Ovary (tissue), 9 donors: ENCODE data around the gene KCND3. TPM values are rescaled to one million over a fixed set of nuclear protein-coding genes. Genes with fewer than 3 reads are reported as not detected.

ENCODE experiments used
- DNase-seq, 5 donors: peaks; one replicate each; pipeline ENCODE4 v3.0.0-alpha.2; 2019 to 2020
- H3K27ac ChIP-seq, 2 donors: fragments of 200-600 bp; one replicate each; pipeline versions ENCODE4 v1.5.1 to v1.8.0; 2019 to 2022
- H3K27me3 ChIP-seq: fragments of 200-600 bp; one replicate; pipeline ENCODE4 v1.8.0; 2022
- H3K36me3 ChIP-seq: fragments of 200-600 bp; sonication (generic); one replicate; pipeline ENCODE4 v1.5.1; 2019
- H3K4me1 ChIP-seq: one replicate; pipeline ENCODE4 v1.8.1; 2013; ENCODE audit warnings: mild to moderate bottlenecking, moderate library complexity; ENCODE audit not compliant: insufficient read depth
- H3K4me3 ChIP-seq: fragments of 200-600 bp; sonication (generic); one replicate; pipeline ENCODE4 v1.5.1; 2017
- H3K9me3 ChIP-seq, 2 donors: fragments of 200-600 bp in 1 of 2; sonication (generic) in 1 of 2; one replicate each; pipeline versions ENCODE4 v1.5.1 to v1.8.1; 2013 to 2019; ENCODE audit warnings: mild to moderate bottlenecking in 1 of 2, moderate library complexity in 1 of 2
- EP300 ChIP-seq: sonication (generic); formaldehyde crosslinking; IDR thresholded peaks from one replicate; pipeline ENCODE4 v1.6.1; 2017; ENCODE audit warnings: antibody characterized with exemption
- POLR2A ChIP-seq: fragments of 450-650 bp; IDR thresholded peaks from one replicate; pipeline ENCODE4 v1.6.1; 2017; ENCODE audit warnings: antibody characterized with exemption, mild to moderate bottlenecking, moderate library complexity
- WGBS, 3 donors: extraction: QIAGEN DNeasy Blood & Tissue Kit in 1 of 3; methylation state at CpG; one replicate each; pipeline versions ENCODE4 v1.1.5 to v1.1.7; 2013 to 2017; 5-methylcytosine and 5-hydroxymethylcytosine counted together
- intact Hi-C, 4 donors: fragments of 100-400 bp; cut with DNase I; formaldehyde crosslinking; loops; one replicate each; pipeline versions ENCODE4 v1.11.0 to v1.15.1; 2022 to 2023
- polyA plus RNA-seq, 2 donors: library from polyadenylated mRNA; stranded (reverse); fragments of 200-250 nt in 1 of 2; fragments of 350-450 nt in 1 of 2; fragmentation: Illumina TruSeq in 1 of 2; extraction: RNeasy Lipid Tissue Mini Kit (QIAGEN cat#74804) in 1 of 2; gene quantifications; one replicate each; pipeline ENCODE4 v1.2.3, GENCODE V29; 2013 to 2014
- total RNA-seq, 7 donors: library from RNA; depleted of rRNA in 2 of 7; stranded (reverse); fragments of >200 nt in 2 of 7; fragmentation: NEBNext Ultra II Directional in 3 of 7; extraction: Animal tissue kit (Norgen Biotek cat#: 25700) in 3 of 7; gene quantifications; one replicate each; pipeline versions ENCODE4 v1.1.0 to v1.2.4, GENCODE V29; 2016 to 2023
- TF ChIP-seq, protein P1 (sequence below), 3 donors: fragments of 450-650 bp in 2 of 3; fragments of 200-600 bp in 1 of 3; IDR thresholded peaks; one replicate each; pipeline versions ENCODE4 v1.5.1 to v1.8.0; 2016 to 2022; ENCODE audit warnings: antibody characterized with exemption in 3 of 3, mild to moderate bottlenecking in 1 of 3
- donor health status: DM: no; HTN: no; CAD: no; lungs with moderate emphysema.
- donor health status: DM: no; HTN: no; CAD: no.
- donor health status: Bipolar disorder and iron deficiency.
- donor health status: DM: yes; HTN: yes; CAD: no.
- donor health status: DM: no; HTN: no; CAD: no.
- donor health status: DM: yes; HTN: yes; CAD: no.

Gene KCND3
- total and polyA plus RNA-seq, 9 donors: 0.15 to 6.5 (median 0.60) TPM

- Histone ChIP-seq H3K27ac (no peak overlapping the region), H3K36me3 (no peaks in the 10 kb centered on the region), H3K4me1 (no peaks in the 10 kb centered on the region), H3K27me3 (no peaks in the 10 kb centered on the region), H3K9me3 (no peaks in the 10 kb centered on the region), H3K4me3 (no peak overlapping the region)
- 32 to 46% (median 39%) methylated on average over 2 of the region's 2 CpGs for WGBS, 3 donors
- DNase-seq: no peak
- TF ChIP-seq, protein P1, sequence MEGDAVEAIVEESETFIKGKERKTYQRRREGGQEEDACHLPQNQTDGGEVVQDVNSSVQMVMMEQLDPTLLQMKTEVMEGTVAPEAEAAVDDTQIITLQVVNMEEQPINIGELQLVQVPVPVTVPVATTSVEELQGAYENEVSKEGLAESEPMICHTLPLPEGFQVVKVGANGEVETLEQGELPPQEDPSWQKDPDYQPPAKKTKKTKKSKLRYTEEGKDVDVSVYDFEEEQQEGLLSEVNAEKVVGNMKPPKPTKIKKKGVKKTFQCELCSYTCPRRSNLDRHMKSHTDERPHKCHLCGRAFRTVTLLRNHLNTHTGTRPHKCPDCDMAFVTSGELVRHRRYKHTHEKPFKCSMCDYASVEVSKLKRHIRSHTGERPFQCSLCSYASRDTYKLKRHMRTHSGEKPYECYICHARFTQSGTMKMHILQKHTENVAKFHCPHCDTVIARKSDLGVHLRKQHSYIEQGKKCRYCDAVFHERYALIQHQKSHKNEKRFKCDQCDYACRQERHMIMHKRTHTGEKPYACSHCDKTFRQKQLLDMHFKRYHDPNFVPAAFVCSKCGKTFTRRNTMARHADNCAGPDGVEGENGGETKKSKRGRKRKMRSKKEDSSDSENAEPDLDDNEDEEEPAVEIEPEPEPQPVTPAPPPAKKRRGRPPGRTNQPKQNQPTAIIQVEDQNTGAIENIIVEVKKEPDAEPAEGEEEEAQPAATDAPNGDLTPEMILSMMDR (IDR thresholded peaks at IDR 0.05): no peak
- intact Hi-C loops: loop anchor here in 1 of 4 donors (5.0 to 10.0 kb wide), 2 partner anchors 34 to 156 kb away; no protein-coding TSS in a partner anchor
Observed at GRCh38 chr1:111750856-111751255, 238.6 kb downstream of the KCND3 start.

GRCh38 chr1:111749628-111750027 lies 239.8 kb downstream of the KCND3 start:
- Histone ChIP-seq H3K27ac (no peak overlapping the region), H3K36me3 (no peaks in the 10 kb centered on the region), H3K4me3 (no peak overlapping the region), H3K9me3 (no peaks in the 10 kb centered on the region), H3K4me1 (no peaks in the 10 kb centered on the region), H3K27me3 (no peaks in the 10 kb centered on the region)
- DNase-seq: no peak
- whole genome bisulfite sequencing, 3 donors: 77 to 87% (median 82%) methylated on average over 3 of the region's 3 CpGs
- intact Hi-C loops: loop anchor here in 2 of 4 donors (5.0 to 10.0 kb wide), 3 partner anchors 32 to 245 kb away; partner anchors contain the start of genes ADORA3 (in 1 of the 2) and TMIGD3 (in 1 of the 2)
- TF ChIP-seq, protein P1 (IDR thresholded peaks at IDR 0.05): no peak

DNA sequence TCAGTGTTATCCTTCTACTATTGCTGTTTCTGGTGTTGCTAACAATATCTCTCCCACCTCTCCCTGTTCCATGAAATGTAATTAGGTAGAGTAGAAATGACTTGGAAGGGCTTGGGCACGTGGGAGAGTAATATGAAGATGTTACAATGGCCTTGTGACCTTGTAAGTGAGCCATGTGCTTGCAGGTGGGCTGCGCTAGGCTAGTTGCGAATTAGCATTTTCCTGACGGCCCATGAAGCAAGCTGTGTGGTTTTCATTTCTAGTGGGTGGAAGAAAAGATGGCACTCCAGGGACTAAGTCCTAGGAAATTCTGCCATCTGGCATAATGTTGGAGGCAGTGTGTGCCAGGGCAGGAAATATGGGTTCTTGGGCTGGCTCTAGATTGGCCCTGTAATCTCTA lies 241.5 kb downstream of the KCND3 start:
- H3K4me3 ChIP-seq: no peak overlapping the region
- H3K4me1 ChIP-seq: no peaks in the 10 kb centered on the region
- TF ChIP-seq, protein P1 (IDR thresholded peaks at IDR 0.05): no peak
- TF ChIP-seq EP300 (no peak), POLR2A (no peak)
- H3K27ac ChIP-seq: no peak overlapping the region
- intact Hi-C loops: loop anchor here in 1 of 4 donors (10.0 kb wide), 1 partner anchor 243 kb away; the partner anchor contains the start of genes ADORA3 and TMIGD3
- no peak for DNase-seq
- WGBS, 3 donors: 76 to 83% (median 81%) methylated on average over 4 of the region's 4 CpGs
- H3K27me3 ChIP-seq: no peaks in the 10 kb centered on the region
- no peaks in the 10 kb centered on the region for H3K9me3 ChIP-seq
- no peaks in the 10 kb centered on the region for H3K36me3 ChIP-seq

DNA sequence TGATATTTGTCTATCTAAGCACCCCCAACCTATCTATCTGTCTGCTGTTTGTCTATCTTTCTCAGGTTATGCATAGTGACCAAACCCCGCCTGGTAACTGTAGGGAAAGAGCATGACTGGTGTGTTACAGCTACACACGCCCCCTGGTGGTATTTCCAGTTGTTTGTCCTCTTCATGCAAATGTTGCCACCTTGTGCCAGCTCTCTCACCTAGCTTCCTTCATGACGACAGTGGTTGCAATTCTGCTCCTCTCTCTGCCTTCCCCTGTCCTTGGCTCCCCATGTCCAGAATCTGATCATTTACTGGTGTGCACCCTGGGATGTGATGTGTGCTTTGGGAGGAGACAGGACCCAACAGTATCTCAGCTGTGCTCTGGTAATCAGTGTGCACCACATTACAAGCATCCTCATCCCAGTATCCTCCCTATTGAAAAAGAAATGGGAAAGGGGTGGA lies 242.2 kb downstream of the KCND3 start:
- no peaks in the 10 kb centered on the region for H3K36me3 ChIP-seq
- no peak overlapping the region for H3K27ac ChIP-seq
- H3K27me3 ChIP-seq: no peaks in the 10 kb centered on the region
- DNase-seq: peak in 1 of 5 donors; percentile 50
- WGBS, 3 donors: 58 to 63% (median 58%) methylated on average over 3 of the region's 3 CpGs
- TF ChIP-seq, protein P1 (IDR thresholded peaks at IDR 0.05): peak in 2 of 3 donors; percentile 12 to 32
- no peak for TF ChIP-seq POLR2A
- intact Hi-C loops: loop anchor here in 1 of 4 donors (10.0 kb wide), 1 partner anchor 243 kb away; the partner anchor contains the start of genes ADORA3 and TMIGD3
- no peaks in the 10 kb centered on the region for H3K9me3 ChIP-seq
- H3K4me3 ChIP-seq: no peak overlapping the region
- no peaks in the 10 kb centered on the region for H3K4me1 ChIP-seq
